ENCODE results near the gene LNPK.
A peak's percentile ranks its signal among the peaks of the same experiment; 100 is the strongest.
"Not testable (repeated sequence)": the region's sequence is repeated elsewhere in the genome, so short reads cannot be mapped to it uniquely, and the experiment has no call there.

Gene LNPK

GRCh38 chr2:176001281-176001915 lies 669 bp downstream of the LNPK start:
- FAIRE-seq (no peak), DNase-seq (ENCODE audit: insufficient read length, low spot score) (no peak)
- TF ChIP-seq, protein P1, sequence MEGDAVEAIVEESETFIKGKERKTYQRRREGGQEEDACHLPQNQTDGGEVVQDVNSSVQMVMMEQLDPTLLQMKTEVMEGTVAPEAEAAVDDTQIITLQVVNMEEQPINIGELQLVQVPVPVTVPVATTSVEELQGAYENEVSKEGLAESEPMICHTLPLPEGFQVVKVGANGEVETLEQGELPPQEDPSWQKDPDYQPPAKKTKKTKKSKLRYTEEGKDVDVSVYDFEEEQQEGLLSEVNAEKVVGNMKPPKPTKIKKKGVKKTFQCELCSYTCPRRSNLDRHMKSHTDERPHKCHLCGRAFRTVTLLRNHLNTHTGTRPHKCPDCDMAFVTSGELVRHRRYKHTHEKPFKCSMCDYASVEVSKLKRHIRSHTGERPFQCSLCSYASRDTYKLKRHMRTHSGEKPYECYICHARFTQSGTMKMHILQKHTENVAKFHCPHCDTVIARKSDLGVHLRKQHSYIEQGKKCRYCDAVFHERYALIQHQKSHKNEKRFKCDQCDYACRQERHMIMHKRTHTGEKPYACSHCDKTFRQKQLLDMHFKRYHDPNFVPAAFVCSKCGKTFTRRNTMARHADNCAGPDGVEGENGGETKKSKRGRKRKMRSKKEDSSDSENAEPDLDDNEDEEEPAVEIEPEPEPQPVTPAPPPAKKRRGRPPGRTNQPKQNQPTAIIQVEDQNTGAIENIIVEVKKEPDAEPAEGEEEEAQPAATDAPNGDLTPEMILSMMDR (IDR thresholded peaks at IDR 0.05; ENCODE audit: insufficient read depth, missing control alignments), result no peak

DNA sequence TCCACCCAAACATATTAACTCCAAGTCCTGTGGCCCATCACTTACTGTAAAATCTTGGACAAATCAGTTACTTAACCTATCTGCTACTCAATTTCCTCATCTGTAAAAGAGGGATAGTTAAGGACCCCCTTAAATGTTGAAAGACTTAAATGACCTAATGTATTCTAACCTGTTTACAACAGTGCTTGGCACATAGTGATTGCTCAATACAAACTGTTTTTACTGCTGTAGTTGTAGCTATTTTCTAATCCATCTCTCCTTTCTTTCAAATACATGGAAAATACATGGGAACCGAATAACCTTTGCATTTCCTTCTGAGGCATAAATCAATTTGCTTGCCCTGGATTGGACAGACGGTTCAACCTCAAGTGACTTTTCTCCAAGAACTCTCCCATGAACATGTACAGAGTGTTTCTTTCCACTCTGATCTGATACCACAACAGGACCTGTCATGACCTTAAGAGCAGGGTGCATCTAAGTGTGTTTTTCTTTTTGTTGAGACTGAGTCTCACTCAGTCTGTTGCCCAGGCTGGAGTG lies 2.7 kb downstream of the LNPK start:
- TF ChIP-seq, protein P1 (IDR thresholded peaks at IDR 0.05; ENCODE audit: insufficient read depth, missing control alignments), result no peak
- FAIRE-seq, result no peak
- DNase-seq (ENCODE audit: insufficient read length, low spot score), result no peak

DNA sequence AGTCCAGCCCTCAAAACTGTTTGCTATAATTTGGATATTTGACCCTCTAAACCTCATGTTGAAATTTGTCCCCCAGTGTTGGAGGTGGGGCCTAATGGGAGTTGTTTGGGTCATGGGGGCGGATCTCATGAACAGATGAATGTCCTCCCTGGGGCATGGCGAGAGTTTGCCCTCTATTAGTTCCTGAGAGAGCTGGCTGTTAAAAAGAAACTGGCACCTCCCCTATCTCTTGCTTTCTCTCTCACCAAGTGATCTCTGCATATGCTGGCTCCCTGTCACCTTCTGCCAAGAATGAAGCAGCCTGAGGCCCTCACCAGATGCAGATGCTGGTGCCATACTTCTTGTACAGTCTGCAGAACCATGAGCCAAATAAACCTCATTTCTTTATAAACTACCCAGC lies 12.0 kb downstream of the LNPK start:
- TF ChIP-seq, protein P1 (IDR thresholded peaks at IDR 0.05; ENCODE audit: insufficient read depth, missing control alignments), result no peak
- FAIRE-seq, result no peak
- DNase-seq (ENCODE audit: insufficient read length, low spot score), result no peak

GRCh38 chr2:175987126-175987525 lies 14.9 kb downstream of the LNPK start:
- not testable (repeated sequence) for DNase-seq (ENCODE audit: insufficient read length, low spot score); FAIRE-seq

- FAIRE-seq, result peak; percentile 53
- TF ChIP-seq, protein P1 (IDR thresholded peaks at IDR 0.05; ENCODE audit: insufficient read depth, missing control alignments), result no peak
- DNase-seq (ENCODE audit: insufficient read length, low spot score), result no peak
Observed at GRCh38 chr2:175984846-175985245, 17.2 kb downstream of the LNPK start.

- FAIRE-seq (peak; percentile 90), DNase-seq (ENCODE audit: insufficient read length, low spot score) (no peak)
- TF ChIP-seq, protein P1 (IDR thresholded peaks at IDR 0.05; ENCODE audit: insufficient read depth, missing control alignments), result peak; percentile 25
Observed at GRCh38 chr2:175981551-175981950, 20.5 kb downstream of the LNPK start.

GRCh38 chr2:175976391-175977157 lies 25.5 kb downstream of the LNPK start:
- FAIRE-seq, result no peak
- TF ChIP-seq, protein P1 (IDR thresholded peaks at IDR 0.05; ENCODE audit: insufficient read depth, missing control alignments), result no peak
- DNase-seq (ENCODE audit: insufficient read length, low spot score), result no peak
